HG03159 (cell line): ENCODE results near the gene PTPRG.

Experiments used
- ATAC-seq: cut with Tn5 transposase; IDR thresholded peaks from one replicate; pipeline ENCODE4 v1.9.1; 2021; ENCODE audit warnings: mild to moderate bottlenecking, moderate library complexity; ENCODE audit not compliant: unreplicated experiment

The PTPRG gene

GRCh38 chr3:62125380-62125779, 564.0 kb downstream of the PTPRG start:
- ATAC-seq: no peak

DNA sequence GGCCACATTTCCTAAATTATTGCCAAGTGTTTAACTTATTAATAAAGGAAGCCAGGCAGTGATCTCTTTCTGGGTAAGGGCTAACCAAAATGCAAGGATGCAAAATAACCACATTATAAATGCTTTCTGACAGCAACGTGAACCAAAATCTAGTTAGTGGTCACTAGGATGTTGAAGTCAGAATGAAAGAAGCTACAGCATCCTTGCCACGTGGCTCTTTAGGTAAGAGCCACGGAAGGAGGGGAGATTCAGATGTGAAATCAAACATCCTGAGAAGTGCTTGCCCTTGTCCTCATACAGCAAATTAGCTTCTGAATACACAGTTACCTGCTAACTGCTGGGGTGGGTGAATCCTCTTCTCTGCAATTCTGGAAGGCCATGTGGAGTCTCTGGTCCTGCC, 565.7 kb downstream of the PTPRG start:
- no peak for ATAC-seq

DNA sequence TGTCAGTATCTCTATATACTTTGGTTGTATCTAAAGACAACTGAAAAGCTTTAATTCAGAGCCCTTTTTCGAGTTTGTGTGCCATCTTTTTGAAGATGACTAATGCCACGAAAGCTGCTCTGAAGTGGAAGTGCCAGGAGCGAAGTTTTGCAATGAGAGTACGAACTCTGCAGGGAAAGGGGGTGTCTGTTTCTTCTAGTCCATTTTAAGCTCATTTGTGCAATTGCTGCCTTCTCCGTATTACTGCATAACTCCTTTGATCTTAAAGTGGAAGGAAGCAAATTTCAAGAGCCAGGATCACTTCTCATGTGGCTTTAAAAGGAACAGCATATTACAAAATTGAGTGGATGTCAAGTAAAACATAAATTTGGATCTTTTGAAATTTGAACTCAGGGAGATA, 566.7 kb downstream of the PTPRG start:
- ATAC-seq: no peak

DNA sequence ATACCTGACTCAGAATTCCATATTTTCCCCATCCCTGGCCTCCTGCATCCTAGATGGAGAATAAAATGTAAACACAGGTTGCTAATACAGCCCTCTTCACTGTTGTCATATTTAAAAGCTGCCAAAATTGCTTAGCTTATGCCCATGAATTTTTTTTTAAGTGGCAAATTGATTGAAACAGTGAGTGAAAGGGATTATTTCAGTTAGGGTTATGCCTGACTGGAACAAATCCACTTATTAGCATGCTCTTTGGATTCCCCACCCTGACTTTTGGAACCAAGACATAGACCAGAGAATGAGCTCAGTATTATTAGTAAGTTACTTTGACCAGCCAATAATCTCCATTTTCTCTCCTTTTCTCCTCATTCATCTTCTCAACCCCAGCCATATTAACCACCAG, 567.3 kb downstream of the PTPRG start:
- no peak for ATAC-seq

DNA sequence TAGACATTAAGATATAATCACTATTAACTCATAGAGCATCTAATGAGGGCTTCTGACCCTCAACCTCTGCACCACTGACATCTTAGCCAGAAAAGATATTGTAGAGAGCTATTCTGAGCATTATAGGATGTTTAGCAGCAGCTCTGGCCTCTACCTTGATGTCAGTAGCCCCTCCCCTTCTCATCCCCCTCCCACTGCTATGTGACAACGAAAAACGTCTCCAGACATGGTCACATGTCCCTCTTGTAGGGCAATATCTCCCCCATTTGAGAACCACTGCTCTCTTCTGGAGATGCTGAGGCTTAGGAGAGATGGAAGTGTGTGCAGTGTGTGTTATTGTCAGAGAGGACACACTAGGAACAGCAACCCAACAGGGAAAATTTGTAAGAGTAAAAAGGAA, 569.7 kb downstream of the PTPRG start:
- ATAC-seq: no peak

DNA sequence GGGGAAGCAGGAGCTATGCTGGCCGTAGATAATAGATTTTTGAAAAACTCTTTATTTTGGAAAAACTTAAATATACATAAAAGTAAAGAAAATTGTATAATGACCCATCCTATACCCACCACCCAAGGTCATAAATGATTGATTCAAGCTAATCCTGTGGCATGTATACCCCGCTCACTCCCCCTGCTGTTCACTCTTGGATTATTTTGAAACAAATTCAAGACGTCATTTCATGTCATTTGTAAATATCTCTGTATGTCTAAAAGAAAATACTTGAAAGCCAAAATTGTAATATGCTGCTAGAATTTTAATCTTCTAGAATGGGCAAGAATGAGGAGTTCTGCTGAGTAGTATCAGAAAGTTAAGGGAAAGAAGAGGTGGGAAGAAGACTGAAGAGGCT, 570.2 kb downstream of the PTPRG start:
- ATAC-seq: no peak

GRCh38 chr3:62132027-62132602, 570.7 kb downstream of the PTPRG start:
- ATAC-seq: no peak

- no peak for ATAC-seq
These were observed 571.6 kb downstream of the PTPRG start for GRCh38 chr3:62133015-62133414.

DNA sequence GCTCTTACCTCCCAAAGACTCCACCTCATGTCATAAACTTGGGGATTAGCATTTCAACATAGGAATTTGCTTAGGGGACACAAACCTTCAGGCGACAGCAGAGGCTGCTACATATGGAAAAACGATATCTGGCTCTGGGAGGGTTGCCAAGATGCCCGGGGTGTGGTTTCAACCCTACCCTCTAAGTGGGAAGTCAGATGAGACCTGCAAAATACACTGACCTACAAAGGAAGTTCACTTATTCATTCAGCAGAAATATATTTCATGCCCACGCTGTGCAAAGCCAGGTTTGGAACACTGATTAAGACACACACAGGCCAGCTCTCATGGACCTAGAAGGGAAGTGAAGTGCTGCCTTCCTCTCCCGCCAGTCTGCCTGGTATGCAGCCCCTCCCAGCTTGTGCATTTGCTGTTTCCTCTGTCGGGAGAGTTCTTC, 572.7 kb downstream of the PTPRG start:
- no peak for ATAC-seq

GRCh38 chr3:62135741-62136140, 574.4 kb downstream of the PTPRG start:
- ATAC-seq: no peak

- no peak for ATAC-seq
These were observed 578.6 kb downstream of the PTPRG start for GRCh38 chr3:62139957-62140356.

DNA sequence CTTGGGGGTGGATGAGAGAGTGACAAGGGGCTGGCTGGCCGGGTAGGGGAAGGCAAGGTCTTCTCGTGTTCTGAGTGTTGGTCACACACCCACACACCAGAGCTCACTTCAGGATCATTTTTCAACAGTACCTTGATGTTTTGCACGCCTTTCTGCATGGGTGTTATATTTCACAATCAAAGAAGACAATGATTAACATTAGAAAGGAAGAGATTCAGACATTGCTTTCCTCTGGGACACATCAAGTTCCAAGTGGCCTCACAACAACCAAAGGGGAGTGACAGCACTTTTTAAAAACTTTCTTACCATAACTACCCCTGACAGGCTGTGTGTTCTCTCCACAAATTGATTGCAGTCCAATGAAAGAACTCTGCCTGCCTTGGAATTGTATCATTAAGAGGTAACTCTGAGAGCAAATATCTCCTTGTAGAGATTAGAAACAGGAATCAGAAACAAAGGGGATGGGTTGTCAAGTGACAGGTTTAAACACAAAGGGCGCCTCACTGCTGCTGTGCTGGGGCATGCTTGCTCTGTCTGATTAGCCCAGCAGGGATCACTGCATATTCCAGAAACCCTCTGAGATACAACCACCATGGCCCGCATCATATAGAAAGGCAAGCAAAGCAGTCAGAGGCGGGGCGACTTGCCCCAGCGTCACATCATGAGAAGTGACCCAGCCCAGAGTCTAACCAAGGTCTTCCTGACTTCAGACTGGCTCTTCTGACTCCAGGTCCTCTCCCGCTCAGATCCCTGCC, 581.1 kb downstream of the PTPRG start:
- no peak for ATAC-seq

DNA sequence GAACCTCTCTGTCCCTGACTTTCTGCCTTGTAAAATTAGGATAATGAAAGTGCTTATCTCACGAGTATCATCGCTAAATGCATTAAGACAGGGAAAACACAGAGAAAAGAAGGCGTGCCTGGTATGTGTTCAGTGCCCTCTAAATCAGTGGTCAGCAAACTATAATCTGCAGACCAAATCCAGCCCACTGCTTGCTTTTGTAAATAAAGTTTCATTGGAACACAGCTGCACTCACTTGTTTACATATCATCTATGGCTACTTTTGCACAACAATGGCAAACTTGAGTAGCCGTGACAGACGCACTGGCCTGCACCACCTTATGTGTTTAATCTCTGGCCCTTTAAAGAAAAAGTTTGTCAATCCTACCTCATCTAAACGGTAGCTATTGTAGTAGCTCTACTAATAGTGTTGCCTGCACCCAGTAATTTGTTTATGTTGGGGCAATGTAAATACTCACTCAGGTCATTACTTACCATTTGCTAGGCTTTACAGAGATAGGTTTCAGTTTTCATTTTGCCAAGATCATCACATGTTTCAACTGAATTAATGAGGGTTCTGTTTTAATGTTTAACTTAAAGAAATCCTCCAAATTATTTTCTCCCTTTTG, 582.6 kb downstream of the PTPRG start:
- no peak for ATAC-seq

DNA sequence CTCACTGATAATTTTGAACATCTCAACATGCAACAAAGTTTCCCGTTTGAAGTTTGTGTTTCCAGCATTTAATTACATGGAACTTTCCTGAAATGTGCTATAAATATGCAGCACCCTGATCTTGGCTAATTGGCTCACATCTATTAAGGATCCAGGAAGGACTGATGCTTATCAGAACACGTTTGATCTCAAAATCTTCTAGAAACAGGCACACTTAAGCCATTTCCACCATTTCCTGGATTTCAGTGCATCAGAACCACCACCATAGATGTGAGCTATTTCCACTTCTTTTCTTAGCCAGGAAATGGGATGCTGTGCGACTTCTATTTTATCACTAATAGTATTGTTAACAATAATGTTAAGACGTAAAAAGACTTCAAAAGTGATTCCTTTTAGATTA, 583.1 kb downstream of the PTPRG start:
- no peak for ATAC-seq

- ATAC-seq: no peak
These were observed 583.9 kb downstream of the PTPRG start for GRCh38 chr3:62145086-62145757.

DNA sequence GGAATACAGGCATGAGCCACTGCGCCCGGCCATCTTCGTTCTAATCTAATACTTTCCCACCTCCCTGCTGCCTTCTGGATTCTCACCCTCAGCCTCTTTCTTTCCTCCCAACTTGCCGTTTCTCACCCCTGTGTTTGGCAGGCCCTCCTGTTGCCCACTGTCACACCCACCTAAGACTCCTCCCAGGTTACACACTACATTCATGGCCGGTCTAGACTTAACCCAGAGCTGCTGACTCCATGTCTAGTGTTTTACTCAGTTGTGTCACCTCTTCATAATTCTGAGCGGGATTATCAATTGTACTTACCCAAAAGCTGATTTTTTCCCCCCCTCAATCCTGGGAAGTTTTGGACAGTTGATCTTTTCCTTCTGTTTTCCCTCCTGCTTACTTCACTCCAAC, 588.2 kb downstream of the PTPRG start:
- ATAC-seq: no peak

DNA sequence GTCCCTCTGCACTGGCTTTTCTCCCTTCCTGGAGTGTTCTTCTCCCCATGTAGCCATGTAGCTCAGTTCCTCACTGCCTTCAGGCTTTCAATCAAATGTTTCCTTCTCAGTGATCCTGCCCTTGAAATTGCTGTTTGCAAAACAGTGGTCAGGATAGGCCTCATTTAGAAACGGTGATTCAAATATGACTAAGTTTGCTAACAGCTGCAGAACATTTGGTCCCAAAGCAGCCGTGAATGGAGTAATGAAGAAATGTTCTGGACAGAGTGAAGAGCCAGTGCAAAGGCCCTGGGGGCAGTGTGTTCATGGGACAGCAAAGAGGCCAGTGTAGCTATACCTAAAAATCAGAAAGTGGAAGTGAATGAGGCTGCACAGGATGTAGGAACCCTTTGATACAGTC, 588.6 kb downstream of the PTPRG start:
- no peak for ATAC-seq

GRCh38 chr3:62151591-62151990, 590.2 kb downstream of the PTPRG start:
- no peak for ATAC-seq

DNA sequence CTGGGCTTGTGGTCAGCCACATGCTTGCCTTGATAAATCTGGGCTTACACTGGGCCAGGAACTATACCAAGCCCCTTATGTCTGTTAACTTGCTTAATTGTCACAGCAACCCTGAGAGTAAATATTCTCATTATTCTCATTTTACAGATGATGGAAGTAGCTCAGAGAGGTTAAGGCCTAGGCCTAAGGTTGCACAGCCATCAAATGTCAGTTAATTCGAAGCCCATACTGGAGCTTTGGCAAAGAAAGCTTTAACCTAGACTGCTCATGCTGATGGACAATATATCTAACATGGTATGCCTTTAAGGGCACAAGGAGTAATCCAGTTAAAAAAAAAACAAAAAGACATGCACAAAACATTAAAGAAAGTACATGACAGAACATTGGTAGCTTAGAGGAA, 591.9 kb downstream of the PTPRG start:
- ATAC-seq: no peak

- no peak for ATAC-seq
These were observed 593.2 kb downstream of the PTPRG start for GRCh38 chr3:62154457-62155148.

DNA sequence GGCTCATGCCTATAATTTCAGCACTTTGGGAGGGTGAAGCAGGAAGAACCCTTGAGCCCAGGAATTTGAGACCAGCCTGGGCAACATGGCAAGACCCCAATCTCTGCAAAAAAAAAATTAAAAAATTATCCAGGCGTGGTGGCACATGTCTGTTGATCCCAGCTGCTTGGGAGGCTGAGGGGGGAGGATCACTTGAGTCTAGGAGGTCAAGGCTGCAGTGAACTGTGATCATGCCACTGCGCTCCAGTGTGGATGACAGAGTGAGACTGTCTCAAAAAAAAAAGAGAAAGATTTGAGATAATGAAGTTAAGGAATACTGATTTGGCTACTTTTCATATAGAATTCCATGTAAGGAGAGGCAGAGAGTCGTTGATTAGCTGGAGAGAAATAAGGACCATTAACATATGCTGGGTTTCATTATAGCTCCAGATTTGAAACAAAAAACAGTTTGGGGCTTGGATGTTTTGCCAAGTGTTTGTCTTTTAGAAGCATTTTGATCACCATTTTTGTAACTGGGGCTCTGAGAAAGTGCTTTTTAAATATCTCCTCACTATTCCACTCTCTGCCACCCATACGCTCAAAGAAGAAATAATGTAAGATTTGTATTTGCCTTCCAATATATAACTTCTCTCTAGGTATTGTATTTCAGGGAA, 597.8 kb downstream of the PTPRG start:
- no peak for ATAC-seq
